Activated T-cell treated with anti-CD3 and anti-CD28 coated beads, Interleukin-2, amount 50 U/mL, for 48 hours (primary cell): ENCODE results near the gene SPRYD3.

Experiments used
- DNase-seq, 2 experiments: peaks; one replicate each; pipeline ENCODE4 v3.0.0-alpha.2; 2020

Gene SPRYD3

DNA sequence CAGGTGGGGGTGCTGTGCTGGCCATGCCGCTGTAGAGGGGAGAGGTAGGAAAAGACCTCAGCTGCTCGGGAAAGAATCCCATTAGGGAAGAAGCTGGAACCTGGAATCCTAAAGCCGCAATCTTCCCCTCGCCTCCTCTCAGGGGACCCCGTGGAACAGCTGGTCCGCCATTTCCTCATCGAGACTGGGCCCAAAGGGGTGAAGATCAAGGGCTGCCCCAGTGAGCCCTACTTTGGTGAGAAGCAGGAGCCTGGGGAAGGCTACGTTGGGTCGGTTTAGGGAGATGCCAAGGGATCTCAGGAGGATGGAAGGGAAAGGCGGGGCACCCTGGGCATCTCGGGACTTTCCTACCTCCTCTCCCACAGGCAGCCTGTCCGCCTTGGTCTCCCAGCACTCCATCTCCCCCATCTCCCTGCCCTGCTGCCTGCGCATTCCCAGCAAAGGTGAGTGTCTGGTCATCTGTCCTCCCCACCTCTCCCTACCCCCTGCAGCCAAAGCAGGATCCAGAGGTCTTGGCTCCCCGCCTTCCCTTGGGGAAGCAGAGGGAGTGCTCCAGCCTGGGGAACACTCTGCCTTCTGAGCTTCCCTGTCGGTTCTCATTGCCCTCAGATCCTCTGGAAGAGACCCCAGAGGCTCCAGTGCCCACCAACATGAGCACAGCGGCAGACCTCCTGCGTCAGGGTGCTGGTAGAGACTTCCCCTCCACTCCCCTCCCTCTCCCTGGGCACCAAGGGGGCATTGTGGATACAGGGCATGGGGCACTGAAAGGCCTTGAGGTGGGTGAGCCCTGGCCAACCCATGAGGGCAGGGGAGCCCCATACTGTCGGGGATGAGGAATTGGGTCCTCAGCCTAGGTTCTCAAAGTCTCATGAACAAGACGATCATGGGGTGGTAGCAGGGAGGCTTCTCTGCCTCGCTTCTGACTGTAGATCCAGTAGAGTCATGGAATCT, 16.9 kb downstream of the SPRYD3 start:
- no peak for DNase-seq

DNA sequence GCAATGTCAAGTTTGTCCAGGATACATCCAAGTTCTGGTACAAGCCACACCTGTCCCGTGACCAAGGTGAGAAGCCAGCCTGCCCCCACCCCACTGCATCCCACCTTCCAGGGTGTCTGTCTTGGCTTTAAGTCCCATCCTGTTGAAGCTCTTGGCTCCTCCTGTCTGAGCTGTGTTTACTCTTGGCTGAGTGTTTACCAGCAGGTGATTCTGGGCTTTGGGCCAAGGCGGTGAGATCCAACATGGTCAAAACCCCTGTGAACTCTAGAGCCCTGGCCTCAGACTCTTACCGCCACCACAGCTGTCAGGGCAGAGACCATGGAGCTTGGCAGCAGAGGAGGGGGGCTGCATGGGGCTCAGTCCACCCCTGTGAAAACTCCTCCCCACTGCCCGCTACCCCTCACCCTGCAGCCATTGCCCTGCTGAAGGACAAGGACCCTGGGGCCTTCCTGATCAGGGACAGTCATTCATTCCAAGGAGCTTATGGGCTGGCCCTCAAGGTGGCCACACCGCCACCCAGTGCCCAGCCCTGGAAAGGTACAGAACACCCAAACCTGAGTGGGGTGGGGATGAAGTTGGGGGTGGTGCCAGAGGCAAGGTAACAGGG, 17.7 kb downstream of the SPRYD3 start:
- no peak for DNase-seq

DNA sequence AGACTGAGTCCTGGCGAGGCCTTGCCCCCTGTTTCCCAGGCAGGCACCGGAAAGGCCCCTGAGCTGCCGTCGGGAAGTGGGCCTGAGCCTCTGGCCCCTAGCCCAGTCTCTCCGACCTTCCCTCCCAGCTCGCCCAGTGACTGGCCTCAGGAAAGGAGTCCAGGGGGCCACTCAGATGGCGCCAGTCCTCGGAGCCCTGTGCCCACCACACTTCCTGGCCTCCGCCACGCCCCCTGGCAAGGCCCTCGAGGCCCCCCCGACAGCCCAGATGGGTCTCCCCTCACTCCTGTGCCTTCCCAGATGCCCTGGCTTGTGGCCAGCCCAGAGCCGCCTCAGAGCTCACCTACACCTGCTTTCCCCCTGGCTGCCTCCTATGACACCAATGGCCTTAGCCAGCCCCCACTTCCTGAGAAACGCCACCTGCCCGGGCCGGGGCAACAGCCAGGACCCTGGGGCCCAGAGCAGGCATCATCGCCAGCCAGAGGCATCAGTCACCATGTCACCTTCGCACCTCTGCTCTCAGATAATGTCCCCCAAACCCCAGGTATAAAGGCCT, 18.4 kb downstream of the SPRYD3 start:
- no peak for DNase-seq

DNA sequence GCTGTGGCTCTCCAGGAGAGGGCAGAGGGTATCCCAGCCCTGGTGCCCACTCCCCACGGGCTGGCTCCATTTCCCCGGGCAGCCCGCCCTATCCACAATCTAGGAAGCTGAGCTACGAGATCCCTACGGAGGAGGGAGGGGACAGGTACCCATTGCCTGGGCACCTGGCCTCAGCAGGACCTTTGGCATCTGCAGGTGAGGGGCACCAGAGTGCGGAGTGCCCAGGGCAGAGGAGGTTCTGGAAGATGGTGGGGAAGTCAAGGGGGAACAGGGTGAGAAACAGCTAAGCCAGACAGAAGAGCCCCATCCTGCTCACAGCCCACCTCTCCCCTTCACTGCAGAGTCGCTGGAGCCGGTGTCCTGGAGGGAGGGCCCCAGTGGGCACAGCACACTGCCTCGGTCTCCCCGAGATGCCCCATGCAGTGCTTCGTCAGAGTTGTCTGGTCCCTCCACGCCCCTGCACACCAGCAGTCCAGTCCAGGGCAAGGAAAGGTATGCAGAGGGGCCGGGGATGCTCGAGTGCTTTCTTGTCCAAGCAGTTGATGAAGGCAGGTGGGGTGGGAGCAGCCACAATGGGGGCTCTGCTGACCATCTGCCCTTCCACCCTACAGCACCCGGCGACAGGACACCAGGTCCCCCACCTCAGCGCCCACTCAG, 19.0 kb downstream of the SPRYD3 start:
- DNase-seq: no peak

DNA sequence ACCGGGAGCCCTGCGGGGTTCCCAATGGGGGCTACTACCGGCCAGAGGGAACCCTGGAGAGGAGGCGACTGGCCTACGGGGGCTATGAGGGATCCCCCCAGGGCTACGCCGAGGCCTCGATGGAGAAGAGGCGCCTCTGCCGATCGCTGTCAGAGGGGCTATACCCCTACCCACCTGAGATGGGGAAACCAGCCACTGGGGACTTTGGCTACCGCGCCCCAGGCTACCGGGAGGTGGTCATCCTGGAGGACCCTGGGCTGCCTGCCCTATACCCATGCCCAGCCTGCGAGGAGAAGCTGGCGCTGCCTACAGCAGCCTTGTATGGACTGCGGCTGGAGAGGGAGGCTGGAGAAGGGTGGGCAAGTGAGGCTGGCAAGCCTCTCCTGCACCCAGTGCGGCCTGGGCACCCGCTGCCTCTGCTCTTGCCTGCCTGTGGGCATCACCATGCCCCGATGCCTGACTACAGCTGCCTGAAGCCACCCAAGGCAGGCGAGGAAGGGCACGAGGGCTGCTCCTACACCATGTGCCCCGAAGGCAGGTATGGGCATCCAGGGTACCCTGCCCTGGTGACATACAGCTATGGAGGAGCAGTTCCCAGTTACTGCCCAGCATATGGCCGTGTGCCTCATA, 19.6 kb downstream of the SPRYD3 start:
- no peak for DNase-seq

DNA sequence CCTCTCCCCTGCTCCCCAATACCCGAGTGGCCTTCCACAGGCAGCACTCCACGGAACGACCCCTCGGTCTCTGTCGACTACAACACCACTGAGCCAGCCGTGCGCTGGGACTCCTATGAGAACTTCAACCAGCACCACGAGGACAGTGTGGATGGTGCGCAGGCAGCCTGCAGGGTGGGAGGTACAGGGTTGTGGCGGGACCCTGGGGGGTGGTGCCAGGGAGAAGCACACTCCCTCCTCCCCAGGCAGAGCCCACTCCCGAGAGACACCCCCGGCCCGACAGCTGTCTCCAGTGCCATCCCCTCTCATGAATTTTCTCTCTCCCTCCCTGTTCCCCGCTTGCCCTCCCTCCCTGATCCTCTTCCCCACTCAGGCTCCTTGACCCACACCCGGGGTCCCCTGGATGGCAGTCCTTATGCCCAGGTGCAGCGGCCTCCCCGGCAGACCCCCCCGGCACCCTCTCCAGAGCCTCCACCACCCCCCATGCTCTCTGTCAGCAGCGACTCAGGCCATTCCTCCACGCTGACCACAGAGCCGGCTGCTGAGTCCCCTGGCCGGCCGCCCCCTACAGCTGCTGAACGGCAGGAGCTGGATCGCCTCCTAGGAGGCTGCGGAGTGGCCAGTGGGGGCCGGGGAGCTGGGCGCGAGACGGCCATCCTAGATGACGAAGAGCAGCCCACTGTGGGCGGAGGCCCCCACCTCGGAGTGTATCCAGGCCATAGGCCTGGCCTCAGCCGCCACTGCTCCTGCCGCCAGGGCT, 20.3 kb downstream of the SPRYD3 start:
- no peak for DNase-seq

DNA sequence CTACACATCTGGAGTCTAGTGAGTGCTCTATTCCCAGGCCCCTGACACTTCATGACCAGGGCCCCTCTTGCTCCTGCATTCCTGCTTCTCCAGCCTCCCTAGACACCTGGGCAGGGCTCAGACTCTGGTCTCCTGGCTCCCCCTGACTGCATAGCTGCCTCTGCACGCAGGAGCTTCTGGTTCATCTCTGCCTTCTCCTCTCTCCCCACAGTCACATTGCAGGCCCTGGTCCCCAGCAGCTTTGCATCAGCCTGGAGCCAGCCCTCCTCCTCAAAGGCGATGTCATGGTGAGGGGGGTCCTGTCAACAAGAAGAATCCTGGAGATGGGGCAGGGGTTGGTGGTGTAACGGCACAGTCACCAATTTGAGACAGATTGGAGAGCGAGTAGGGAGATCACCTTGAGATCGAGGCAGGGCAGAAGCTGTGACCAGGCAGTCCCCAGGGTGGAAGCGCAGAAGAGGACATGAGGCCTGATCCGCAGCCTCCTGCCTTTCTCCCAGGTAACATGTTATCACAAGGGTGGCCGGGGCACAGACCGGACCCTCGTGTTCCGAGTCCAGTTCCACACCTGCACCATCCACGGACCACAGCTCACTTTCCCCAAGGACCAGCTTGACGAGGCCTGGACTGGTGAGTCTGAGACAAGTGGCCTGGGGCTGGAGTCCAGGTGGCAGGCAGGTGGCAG, 21.2 kb downstream of the SPRYD3 start:
- no peak for DNase-seq

DNA sequence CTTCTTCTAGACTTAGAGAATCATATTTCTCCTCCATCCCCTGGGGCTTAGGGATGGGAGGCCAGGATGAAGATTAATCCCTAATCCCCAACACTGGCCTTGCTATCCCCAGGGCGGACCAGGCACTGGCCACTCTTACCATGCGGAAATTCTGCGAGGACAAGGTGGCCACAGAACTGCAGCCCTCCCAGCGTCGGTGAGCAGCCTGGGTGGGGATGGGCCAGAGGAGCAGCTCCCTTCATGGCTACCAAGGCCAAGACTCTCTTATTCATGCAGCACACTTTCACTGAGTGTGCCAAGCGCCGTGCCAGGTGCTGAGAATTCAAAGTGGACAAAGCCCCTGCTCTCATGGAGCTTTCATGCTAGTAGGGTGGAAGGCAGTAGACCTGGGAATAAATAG, 22.3 kb downstream of the SPRYD3 start:
- DNase-seq: no peak

DNA sequence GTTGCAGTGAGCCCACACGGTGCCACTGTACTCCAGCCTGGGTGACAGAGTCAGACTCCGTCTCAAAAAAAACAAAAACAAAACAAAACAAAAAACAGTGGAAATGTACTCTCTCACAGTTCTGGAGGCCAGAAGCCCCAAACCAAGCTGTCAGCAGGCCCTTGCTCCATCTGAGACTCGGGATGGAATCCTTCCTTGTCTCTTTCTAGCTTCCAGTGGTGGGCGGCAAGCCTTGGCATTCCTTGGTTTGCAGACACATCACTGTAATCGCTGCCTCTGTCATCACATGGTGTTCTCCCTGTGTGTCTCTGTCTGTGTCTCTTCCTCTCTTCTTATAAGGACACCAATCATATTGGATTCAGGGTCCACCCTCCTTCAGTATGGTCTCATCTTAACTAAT, 22.9 kb downstream of the SPRYD3 start:
- no peak for DNase-seq

DNA sequence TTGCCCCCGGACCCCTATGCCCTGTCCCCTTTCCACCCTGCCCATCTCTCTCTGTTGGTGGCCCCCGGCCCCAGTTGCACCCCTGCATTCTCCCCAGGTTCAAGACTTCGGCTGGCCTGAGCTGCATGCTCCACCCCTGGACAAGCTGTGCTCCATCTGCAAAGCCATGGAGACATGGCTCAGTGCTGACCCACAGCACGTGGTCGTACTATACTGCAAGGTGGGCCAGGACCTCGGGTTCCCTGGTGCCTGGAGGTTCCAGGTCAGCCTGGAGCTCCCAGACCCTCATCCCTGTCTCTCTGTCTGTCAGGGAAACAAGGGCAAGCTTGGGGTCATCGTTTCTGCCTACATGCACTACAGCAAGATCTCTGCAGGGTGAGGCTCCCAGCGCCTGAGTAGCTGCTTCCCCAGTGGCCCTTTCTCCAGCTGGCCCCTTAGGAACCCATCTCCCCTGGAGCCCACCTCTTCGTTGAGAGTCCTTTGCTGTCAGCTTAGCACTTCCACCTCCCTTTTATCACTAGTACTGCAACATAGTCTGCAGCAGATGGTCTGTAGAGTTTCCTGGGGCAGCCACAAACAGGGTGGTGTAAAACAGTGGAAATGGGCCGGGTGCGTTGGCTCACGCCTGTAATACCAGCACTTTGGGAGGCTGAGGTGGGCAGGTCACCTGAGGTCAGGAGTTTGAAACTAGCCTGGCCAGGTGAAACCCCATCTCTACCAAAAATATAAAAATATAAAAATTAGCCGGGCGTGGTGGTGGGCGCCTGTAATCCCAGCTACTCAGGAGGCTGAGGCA, 23.5 kb downstream of the SPRYD3 start:
- no peak for DNase-seq

DNA sequence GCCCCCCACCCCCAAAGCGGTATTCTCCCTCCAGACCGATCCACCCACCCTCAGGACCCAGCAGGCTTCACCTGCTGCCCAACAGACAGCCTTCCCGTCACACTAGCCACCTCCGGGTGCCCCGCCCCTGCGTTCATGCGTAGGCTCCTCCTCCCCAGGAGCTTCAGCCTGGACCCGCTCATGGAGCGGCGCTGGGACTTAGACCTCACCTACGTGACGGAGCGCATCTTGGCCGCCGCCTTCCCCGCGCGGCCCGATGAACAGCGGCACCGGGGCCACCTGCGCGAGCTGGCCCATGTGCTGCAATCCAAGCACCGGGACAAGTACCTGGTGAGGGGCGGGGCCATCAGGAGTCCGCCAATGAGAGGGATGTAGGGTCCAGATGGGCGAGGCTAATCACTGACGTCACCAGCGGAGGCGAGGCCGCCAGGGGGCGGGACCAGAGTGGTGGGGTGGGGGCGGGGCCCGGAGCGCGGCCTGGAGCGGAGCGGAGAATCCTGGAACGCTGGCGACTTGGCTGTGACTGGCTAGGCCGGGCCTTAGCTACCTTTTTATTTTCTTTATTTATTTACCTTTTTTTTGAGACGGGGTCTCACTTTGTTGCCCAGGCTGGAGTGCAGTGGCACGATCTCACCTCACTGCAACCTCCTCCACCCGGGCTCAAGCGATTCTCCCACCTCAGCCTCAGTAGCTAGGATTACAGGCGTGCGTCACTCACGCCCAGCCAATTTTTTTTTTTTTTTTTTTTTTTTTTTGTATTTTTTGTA, 24.9 kb downstream of the SPRYD3 start:
- DNase-seq: peak; percentile 95 to 96

DNA sequence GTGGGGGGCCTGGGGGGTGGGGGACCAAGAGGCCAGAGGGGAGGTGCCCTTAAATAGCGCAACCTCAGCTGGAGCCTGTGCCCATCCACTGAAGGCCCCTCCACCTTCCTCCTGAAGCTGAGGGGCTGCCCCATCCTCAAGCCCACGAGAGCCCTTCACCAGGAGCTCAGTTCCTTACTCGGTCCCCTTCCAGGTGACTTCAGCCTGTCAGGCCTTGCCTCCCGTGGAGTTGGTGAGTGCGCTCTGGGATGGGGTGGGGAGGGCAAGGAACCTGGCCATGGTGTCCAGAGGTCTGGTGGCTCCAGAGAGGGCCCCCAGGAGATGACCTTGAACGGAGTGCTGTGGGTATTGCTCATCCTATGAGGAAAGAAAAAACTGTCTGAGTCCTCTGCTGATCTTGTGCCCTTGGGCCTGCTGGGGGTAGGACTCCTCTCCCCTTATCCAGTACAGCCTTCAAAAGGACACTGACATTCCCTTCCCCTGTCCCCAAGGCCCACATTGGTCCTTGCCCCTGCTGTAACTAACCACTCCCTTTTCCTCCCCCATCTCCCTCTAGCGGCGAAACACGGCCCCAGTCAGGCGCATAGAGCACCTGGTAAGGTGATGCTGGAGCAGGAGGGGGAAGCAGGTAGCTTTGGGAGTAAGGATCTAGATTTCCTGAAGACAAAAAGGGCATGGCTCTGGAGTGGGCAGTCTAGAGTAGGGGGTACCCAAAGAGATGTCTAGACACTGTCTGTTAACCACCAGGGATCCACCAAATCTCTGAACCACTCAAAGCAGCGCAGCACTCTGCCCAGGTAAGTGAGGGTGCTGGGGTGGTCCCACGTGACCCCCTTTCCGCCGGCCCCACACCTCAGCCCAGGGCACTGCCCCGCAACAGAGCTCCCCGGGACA, 25.7 kb downstream of the SPRYD3 start:
- DNase-seq: peak; percentile 64 to 65

DNA sequence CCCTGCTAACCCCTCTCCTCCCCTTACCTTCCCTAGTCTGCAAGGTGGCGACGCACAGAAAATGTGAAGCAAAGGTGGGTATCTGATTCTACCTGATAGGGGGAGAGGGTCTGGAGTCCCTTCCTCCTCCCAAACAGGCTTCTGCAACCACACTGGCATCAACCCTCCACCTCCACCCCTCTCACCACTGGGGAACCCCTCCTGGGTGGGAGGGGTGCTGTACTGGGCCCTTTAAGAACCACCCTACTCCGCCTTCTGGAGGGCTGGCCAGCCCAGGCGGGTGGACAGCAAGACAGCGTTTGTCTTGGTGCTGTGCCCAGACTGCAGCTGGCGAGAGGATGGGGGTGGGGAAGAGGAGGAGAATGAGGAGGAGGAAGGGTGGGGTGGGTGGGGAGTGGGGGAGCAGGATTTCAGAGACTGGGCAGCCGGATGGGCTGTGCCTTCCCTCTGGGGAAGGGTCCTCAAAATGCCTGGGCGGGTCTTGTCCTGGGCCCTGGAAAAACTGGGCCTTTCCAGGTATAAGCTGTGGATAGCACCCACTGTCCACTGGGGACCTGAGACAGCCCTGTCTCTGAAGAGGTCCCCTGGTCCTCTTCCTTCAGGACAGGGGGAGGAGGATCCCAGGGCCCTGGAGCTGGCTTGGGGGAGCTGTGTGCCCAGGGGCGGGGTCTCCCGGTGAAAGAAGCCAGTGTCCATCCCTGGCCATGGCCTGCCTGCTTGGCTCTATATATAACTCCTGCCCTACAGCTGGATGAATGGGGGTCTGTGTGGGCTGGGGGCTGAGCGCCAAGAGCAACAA, 26.6 kb downstream of the SPRYD3 start:
- no peak for DNase-seq

DNA sequence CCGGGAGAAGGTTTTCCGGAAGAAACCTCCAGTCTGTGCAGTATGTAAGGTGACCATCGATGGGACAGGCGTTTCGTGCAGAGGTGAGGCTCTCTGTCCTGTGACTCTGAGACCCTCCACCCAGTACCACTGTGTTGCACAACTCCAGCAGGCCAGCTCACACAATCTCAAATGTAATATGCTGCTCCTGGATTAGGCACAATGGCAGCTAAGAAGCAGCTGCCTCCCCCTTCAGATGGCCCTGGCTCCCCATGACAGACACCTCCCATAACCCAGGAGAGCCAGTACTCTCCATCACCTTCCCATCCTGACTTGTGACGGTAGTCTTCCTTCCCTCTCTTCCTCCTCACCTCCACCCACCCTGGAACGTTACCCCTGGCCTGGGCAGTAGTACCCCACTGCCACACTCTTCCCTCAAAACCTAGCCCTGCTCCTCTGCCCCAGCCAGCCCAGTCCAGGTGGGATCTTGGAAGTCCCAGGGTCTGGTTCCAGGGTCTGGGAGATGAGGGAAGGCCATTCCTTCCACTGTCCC, 27.2 kb downstream of the SPRYD3 start:
- no peak for DNase-seq

DNA sequence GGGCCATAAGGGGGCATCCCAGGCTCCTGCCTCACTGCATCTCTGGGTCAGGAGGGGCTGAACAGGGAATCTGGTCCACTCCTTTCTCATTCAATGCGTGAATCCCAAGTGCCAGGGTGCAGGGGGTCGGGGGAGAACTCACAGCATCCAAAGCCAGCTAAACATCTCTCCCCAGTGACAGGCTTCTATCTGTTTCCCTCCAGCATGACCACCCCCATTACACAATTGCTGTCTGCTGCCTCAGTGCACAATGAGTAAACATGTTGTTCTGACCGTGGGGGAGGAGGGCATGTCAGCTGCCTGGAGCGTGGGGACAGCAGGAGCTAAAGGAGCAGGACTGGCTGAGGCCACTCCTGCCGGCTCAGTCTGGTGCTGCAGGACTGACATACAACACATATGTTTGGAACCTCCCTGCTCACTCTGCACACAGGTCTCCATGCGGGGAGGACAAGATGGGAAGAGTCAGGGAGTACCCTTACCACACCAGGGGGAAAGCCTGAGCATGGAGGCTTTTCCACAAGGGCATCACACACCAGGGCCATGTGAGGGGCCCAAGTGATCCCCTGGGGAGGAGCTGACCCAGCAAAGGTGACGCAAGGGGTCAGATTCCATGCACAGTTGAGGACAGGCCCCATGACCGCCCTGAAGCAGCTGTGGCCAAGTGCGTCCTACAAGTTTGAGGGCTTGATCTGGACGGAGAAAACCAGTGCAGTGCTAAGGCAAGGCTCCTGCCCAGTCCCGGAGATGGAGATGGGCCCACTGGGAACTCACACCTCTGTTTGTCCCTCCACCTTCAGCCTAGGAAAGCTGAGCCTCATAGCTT, 27.9 kb downstream of the SPRYD3 start:
- no peak for DNase-seq

DNA sequence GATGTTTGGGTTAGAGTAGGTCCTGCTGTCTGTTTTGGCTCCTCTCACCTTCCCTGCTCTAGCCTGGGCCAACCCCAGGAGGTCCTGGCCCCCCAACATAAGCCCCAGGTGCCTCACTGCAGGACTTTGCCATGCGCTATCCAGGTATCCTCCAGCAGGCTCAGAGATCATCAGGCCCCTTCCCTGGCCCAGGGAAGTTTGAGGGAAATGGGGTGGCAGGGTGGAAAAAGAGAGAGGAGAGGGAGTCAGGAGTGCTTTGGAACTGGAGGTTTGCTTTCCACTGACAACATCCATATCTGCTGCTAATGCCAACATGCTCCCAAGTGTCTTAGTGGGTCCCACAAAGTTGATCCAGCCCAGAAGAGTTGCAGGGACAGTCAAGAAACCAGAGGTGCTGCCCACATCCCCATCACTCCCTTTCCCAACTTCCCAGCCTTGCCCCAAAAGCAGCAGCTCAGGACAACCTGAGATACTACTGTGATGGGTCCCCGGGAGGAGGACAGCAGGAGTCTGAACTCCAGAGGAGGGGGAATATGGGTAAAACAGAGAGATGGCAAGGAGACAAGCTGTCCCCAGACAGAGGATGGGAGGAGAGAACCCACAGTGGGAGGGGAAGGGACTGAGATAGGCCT, 28.6 kb downstream of the SPRYD3 start:
- DNase-seq: no peak
